Ascending aorta (tissue), 2 donors: ENCODE results near the gene DAB1. TPM values are rescaled to one million over a fixed set of nuclear protein-coding genes. Genes with fewer than 3 reads are reported as not detected.

Experiments
- DNase-seq, 2 donors: peaks; one replicate each; pipeline ENCODE4 v3.0.0-alpha.2; 2019; ENCODE audit warnings: low spot score in 2 of 2
- H3K27ac ChIP-seq, 2 donors: fragments of 200-600 bp; sonication (generic); one replicate each; pipeline ENCODE4 v1.5.1; 2016 to 2017; ENCODE audit warnings: mild to moderate bottlenecking in 1 of 2
- H3K27me3 ChIP-seq: fragments of 200-600 bp; sonication (generic); one replicate; pipeline ENCODE4 v1.5.1; 2017
- H3K36me3 ChIP-seq, 2 donors: fragments of 200-600 bp; sonication (generic); one replicate each; pipeline ENCODE4 v1.5.1; 2016
- H3K4me1 ChIP-seq, 2 donors: fragments of 200-600 bp; sonication (generic); one replicate each; pipeline ENCODE4 v1.5.1; 2016 to 2017; ENCODE audit warnings: mild to moderate bottlenecking in 1 of 2
- H3K4me3 ChIP-seq, 2 donors: fragments of 200-600 bp; sonication (generic); one replicate each; pipeline ENCODE4 v1.5.1; 2016 to 2017; ENCODE audit warnings: mild to moderate bottlenecking in 1 of 2
- H3K9me3 ChIP-seq, 2 donors: fragments of 200-600 bp; sonication (generic); one replicate each; pipeline ENCODE4 v1.5.1; 2016
- intact Hi-C: fragments of 100-400 bp; cut with DNase I; formaldehyde crosslinking; loops from one replicate; pipeline ENCODE4 v1.15.1; 2023
- total RNA-seq: library from RNA; depleted of rRNA; stranded (reverse); fragments of >200 nt; gene quantifications from one replicate; pipeline ENCODE4 v1.1.0, GENCODE V29; 2016
- TF ChIP-seq, protein P1 (sequence below), 3 experiments: fragments of 200-600 bp in 2 of 3; fragments of 450-650 bp in 1 of 3; sonication (generic) in 2 of 3; IDR thresholded peaks; one replicate each; pipeline ENCODE4 v1.5.1; 2016 to 2019; ENCODE audit warnings: antibody characterized with exemption in 3 of 3, mild to moderate bottlenecking in 1 of 3, moderate library complexity in 1 of 3

The DAB1 gene
- total RNA-seq, 1 donor from 2014 or later, result not detected

DNA sequence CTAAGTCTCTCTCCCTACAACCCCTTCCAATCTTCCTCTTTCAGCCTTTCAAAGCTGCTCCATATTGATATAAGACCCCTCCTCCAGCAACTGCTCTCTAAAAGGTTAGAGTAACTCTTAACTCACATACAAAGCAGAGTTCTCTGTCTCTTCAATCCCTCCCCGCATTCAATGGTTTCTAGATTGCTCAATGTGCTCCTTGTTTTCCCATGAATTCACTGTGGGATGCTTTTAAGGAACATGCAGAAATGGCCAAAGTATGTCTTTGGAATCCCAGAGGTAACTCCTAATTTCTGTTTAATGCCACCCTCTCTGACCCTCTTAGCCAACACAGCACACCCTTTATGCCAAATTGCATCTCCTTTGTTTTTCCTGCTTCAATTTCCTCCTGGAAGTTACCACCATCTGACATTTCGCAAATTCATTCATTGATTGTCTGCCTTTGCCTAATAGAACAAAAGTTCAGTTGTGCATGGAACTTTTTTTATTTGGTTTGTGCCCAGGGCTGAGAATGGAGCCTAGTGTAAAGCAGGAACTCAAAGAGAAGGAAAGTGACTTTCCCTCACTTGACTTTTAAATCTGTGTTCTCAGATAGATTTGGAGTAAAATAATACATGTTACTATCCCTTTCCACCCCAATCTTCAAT is 285.3 kb downstream of the DAB1 start:
- DNase-seq, result no peak
- Histone ChIP-seq H3K27me3 (no peaks in the 10 kb centered on the region), H3K9me3 (no peaks in the 10 kb centered on the region), H3K4me1 (no peaks in the 10 kb centered on the region), H3K36me3 (no peaks in the 10 kb centered on the region), H3K4me3 (no peak overlapping the region), H3K27ac (no peak overlapping the region)
- intact Hi-C loops, result no loop called here
- TF ChIP-seq, protein P1, sequence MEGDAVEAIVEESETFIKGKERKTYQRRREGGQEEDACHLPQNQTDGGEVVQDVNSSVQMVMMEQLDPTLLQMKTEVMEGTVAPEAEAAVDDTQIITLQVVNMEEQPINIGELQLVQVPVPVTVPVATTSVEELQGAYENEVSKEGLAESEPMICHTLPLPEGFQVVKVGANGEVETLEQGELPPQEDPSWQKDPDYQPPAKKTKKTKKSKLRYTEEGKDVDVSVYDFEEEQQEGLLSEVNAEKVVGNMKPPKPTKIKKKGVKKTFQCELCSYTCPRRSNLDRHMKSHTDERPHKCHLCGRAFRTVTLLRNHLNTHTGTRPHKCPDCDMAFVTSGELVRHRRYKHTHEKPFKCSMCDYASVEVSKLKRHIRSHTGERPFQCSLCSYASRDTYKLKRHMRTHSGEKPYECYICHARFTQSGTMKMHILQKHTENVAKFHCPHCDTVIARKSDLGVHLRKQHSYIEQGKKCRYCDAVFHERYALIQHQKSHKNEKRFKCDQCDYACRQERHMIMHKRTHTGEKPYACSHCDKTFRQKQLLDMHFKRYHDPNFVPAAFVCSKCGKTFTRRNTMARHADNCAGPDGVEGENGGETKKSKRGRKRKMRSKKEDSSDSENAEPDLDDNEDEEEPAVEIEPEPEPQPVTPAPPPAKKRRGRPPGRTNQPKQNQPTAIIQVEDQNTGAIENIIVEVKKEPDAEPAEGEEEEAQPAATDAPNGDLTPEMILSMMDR (IDR thresholded peaks at IDR 0.05), result no peak

- Histone ChIP-seq H3K4me3 (no peak overlapping the region), H3K36me3 (no peaks in the 10 kb centered on the region), H3K4me1 (no peaks in the 10 kb centered on the region), H3K9me3 (no peaks in the 10 kb centered on the region), H3K27ac (no peak overlapping the region), H3K27me3 (no peaks in the 10 kb centered on the region)
- intact Hi-C loops, result no loop called here
- no peak for DNase-seq
- TF ChIP-seq, protein P1 (IDR thresholded peaks at IDR 0.05), result no peak
These were observed 285.9 kb downstream of the DAB1 start for GRCh38 chr1:57137980-57138379.

- H3K4me1 ChIP-seq, result no peaks in the 10 kb centered on the region
- no peak overlapping the region for H3K27ac ChIP-seq
- no peak for DNase-seq
- H3K27me3 ChIP-seq, result no peaks in the 10 kb centered on the region
- intact Hi-C loops, result no loop called here
- TF ChIP-seq, protein P1 (IDR thresholded peaks at IDR 0.05), result no peak
- no peak overlapping the region for H3K4me3 ChIP-seq
- H3K36me3 ChIP-seq, result no peaks in the 10 kb centered on the region
- no peaks in the 10 kb centered on the region for H3K9me3 ChIP-seq
These were observed 289.1 kb downstream of the DAB1 start for GRCh38 chr1:57134803-57135202.

- intact Hi-C loops, result no loop called here
- DNase-seq, result no peak
- Histone ChIP-seq H3K36me3 (no peaks in the 10 kb centered on the region), H3K4me3 (no peak overlapping the region), H3K4me1 (no peaks in the 10 kb centered on the region), H3K27me3 (no peaks in the 10 kb centered on the region), H3K9me3 (no peaks in the 10 kb centered on the region), H3K27ac (no peak overlapping the region)
- TF ChIP-seq, protein P1 (IDR thresholded peaks at IDR 0.05), result no peak
These were observed 290.2 kb downstream of the DAB1 start for GRCh38 chr1:57133686-57134085.

GRCh38 chr1:57132993-57133622 is 290.8 kb downstream of the DAB1 start:
- no peaks in the 10 kb centered on the region for H3K36me3 ChIP-seq
- no peaks in the 10 kb centered on the region for H3K9me3 ChIP-seq
- H3K4me3 ChIP-seq, result no peak overlapping the region
- no peak overlapping the region for H3K27ac ChIP-seq
- no peak for DNase-seq
- no peaks in the 10 kb centered on the region for H3K27me3 ChIP-seq
- intact Hi-C loops, result no loop called here
- no peaks in the 10 kb centered on the region for H3K4me1 ChIP-seq
- TF ChIP-seq, protein P1 (IDR thresholded peaks at IDR 0.05), result no peak
